GM10248 (cell line): ENCODE data around the gene HDAC4.
"Not testable (repeated sequence)": the region's sequence is repeated elsewhere in the genome, so short reads cannot be mapped to it uniquely, and the experiment has no call there.

Source experiments
- CTCF ChIA-PET: fragments of 300-600 bp; sonication (Branson Sonifier 250); formaldehyde crosslinking; extraction: SDS; loops from one replicate; lab custom pipeline; 2021; ENCODE audit warnings: antibody characterized with exemption; lab: Yijun Ruan, JAX
- POLR2A ChIA-PET: fragments of 350-650 bp; sonication (Branson Sonifier 250); formaldehyde crosslinking; extraction: SDS; loops from one replicate; lab custom pipeline; 2020; ENCODE audit warnings: antibody characterized with exemption; lab: Yijun Ruan, JAX
- DNase-seq: peaks from one replicate; pipeline ENCODE4 v3.0.0; 2012; ENCODE audit errors: extremely low spot score
- TF ChIP-seq, protein P1 (sequence below): IDR thresholded peaks from 2 replicates; pipeline ENCODE4 v1.5.1; 2012; ENCODE audit warnings: mild to moderate bottlenecking, low read depth; ENCODE audit errors: extremely low read depth, missing control alignments, control extremely low read depth

The HDAC4 gene

DNA sequence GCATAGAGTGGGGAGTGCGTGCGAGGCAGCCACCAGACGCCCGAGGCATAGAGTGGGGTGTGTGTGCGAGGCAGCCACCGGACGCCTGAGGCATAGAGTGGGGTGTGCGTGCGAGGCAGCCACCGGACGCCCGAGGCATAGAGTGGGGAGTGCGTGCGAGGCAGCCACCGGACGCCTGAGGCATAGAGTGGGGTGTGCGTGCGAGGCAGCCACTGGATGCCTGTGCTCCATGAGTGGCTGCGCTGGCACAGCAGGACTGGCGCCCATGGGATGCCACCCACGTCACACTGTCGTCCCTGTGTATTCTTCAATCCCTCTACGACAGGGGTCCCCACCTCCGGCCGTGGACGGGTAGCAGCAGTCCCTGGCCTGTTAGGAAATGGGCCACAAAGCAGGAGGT is 221.9 kb downstream of the HDAC4 start:
- POLR2A ChIA-PET, result no interaction called here
- CTCF ChIA-PET, result no interaction called here
- TF ChIP-seq, protein P1, sequence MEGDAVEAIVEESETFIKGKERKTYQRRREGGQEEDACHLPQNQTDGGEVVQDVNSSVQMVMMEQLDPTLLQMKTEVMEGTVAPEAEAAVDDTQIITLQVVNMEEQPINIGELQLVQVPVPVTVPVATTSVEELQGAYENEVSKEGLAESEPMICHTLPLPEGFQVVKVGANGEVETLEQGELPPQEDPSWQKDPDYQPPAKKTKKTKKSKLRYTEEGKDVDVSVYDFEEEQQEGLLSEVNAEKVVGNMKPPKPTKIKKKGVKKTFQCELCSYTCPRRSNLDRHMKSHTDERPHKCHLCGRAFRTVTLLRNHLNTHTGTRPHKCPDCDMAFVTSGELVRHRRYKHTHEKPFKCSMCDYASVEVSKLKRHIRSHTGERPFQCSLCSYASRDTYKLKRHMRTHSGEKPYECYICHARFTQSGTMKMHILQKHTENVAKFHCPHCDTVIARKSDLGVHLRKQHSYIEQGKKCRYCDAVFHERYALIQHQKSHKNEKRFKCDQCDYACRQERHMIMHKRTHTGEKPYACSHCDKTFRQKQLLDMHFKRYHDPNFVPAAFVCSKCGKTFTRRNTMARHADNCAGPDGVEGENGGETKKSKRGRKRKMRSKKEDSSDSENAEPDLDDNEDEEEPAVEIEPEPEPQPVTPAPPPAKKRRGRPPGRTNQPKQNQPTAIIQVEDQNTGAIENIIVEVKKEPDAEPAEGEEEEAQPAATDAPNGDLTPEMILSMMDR, result no peak
- DNase-seq, result no peak

GRCh38 chr2:239178484-239178883 is 222.3 kb downstream of the HDAC4 start:
- ChIA-PET POLR2A (no interaction called here), CTCF (no interaction called here)
- DNase-seq, result no peak
- TF ChIP-seq, protein P1, result no peak

DNA sequence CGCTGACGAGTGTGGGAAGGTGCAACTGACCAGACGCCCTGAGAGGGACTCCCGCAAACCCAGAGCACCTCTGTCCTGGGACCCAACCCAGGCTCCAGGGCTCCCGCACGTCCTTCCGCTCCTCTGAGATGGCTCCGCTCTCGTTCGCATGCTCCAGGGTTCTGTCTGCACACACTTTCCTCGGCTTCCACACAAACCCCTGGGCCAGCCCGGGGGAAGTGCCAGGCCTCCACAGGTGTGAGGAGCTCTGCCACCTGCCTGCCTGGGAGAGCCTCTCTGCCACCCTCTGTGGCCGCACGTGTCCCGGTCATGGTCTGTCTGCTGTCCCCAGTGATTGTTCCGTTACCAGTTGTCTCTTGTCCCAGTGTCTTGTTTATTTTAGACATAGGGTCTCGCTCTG is 222.9 kb downstream of the HDAC4 start:
- POLR2A ChIA-PET, result no interaction called here
- CTCF ChIA-PET, result no interaction called here
- TF ChIP-seq, protein P1, result no peak
- DNase-seq, result no peak

DNA sequence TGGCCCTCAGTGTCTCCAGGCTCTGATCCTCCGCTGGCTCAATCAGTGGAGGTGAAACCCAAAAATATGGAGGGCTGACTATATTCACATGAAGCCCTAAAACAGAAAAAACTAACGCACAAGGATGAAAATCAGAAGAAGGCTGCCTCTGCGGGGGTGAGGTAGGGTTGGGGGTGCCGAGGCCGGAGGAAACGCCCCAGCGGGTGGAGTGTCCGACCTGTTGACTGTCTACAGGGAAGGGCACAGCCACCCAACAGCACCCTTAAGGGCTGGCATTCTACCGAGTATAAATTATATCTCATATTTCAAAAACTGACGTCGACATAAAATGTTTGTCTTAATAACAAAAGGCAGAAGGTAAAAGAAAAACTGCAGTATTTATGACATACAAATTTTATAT is 223.5 kb downstream of the HDAC4 start:
- TF ChIP-seq, protein P1, result no peak
- ChIA-PET POLR2A (no interaction called here), CTCF (no interaction called here)

DNA sequence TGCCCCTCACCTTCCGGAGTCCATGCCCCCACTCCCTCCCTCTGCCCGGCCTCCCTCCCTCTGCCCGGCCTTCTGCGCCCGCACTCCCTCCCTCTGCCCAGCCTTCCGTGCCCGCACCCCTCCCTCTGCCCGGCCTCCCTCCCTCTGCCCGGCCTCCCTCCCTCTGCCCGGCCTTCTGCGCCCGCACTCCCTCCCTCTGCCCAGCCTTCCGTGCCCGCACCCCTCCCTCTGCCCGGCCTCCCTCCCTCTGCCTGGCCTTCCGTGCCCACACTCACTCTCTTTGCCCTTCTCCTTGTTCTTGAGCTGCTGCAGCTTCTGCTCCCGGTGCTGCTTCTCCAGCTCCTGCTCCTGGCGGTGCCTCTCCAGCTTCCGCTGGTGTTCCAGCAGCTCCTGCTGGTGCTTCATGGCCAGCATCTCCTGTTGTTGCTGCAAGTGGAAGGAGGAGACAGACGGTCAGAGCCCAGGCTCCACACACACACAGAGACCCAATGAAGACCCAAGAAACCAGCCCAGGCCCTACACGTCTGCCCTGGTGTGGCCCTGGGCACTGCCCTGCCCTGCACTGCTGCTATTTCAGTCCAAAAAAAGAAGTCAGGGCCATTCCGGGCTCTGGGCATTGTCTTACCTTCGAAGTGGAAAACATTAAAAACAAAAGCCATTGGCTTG is 224.5 kb downstream of the HDAC4 start:
- DNase-seq, CTCF ChIA-PET, POLR2A ChIA-PET: not testable (repeated sequence)

More for the DNA sequence above, 223.5 kb downstream of the HDAC4 start:
- DNase-seq, result no peak

GRCh38 chr2:239175181-239175580 is 225.6 kb downstream of the HDAC4 start:
- CTCF ChIA-PET, result no interaction called here
- no peak for DNase-seq
- POLR2A ChIA-PET, result no interaction called here
- TF ChIP-seq, protein P1, result no peak

GRCh38 chr2:239173301-239173700 is 227.5 kb downstream of the HDAC4 start:
- ChIA-PET POLR2A (no interaction called here), CTCF (no interaction called here)
- TF ChIP-seq, protein P1, result no peak
- DNase-seq, result no peak
